ENCODE measurements around the gene GNAQ. TPM values are rescaled to one million over a fixed set of nuclear protein-coding genes. Genes with fewer than 3 reads are reported as not detected.

The GNAQ gene
- total and polyA plus RNA-seq, 2 experiments from 2014 or later, result 21.1 to 43.1 TPM

DNA sequence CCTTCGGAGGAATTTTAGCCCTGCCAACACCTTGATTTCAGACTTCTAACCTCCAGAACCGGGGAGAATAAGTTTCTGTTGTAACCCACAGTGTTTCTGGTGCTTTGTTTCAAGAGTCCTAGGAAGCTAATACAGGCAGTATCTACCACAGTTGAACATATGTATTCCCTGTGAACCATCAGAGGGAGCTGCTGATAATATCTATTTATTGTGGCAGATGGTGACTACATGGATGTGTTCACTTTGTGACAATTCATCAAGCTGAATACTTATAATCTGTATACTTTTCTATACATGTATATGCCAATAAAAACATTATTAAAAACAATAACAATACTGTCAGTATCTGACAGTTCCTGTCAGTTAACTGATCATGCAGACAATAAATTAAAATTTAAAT lies 246.3 kb downstream of the GNAQ start:
- peaks cover 17% of the 10 kb centered on the region for H3K4me1 Mint-ChIP-seq
- Histone ChIP-seq H3K79me2 (replicated peaks; ENCODE audit: insufficient read depth) (no peaks in the 10 kb centered on the region), H2AFZ (no peak overlapping the region), H4K20me1 (replicated peaks; ENCODE audit: insufficient read depth) (no peaks in the 10 kb centered on the region), H3K36me3 (ENCODE audit: insufficient read depth) (no peaks in the 10 kb centered on the region), H3F3A (replicated peaks; ENCODE audit: low read depth) (no peaks in the 10 kb centered on the region), H3K4me2 (no peak overlapping the region), H3K4me1 (ENCODE audit: insufficient read depth) (peaks cover 8% of the 10 kb centered on the region; the same call in 1 of the 2 replicates), H3K27ac (ENCODE audit: low read depth) (no peak overlapping the region), H3K9me2 (ENCODE audit: insufficient read depth) (no peaks in the 10 kb centered on the region), H3K4me3 (no peak overlapping the region), H3K27me3 (ENCODE audit: insufficient read depth) (no peaks in the 10 kb centered on the region)
- ATAC-seq (no peak), DNase-seq (ENCODE audit: low spot score) (no peak)
- H3K27me3 Mint-ChIP-seq (ENCODE audit: insufficient read depth, low read depth, poor library complexity), result peaks cover 1% of the 10 kb centered on the region
- no peaks in the 10 kb centered on the region for H3K36me3 Mint-ChIP-seq (ENCODE audit: low read depth)
- TF ChIP-seq STAT1 (IDR thresholded peaks at IDR 0.05; ENCODE audit: unreplicated experiment), result no peak
- TF ChIP-seq, protein P1, sequence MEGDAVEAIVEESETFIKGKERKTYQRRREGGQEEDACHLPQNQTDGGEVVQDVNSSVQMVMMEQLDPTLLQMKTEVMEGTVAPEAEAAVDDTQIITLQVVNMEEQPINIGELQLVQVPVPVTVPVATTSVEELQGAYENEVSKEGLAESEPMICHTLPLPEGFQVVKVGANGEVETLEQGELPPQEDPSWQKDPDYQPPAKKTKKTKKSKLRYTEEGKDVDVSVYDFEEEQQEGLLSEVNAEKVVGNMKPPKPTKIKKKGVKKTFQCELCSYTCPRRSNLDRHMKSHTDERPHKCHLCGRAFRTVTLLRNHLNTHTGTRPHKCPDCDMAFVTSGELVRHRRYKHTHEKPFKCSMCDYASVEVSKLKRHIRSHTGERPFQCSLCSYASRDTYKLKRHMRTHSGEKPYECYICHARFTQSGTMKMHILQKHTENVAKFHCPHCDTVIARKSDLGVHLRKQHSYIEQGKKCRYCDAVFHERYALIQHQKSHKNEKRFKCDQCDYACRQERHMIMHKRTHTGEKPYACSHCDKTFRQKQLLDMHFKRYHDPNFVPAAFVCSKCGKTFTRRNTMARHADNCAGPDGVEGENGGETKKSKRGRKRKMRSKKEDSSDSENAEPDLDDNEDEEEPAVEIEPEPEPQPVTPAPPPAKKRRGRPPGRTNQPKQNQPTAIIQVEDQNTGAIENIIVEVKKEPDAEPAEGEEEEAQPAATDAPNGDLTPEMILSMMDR (conservative IDR thresholded peaks at IDR 0.05; ENCODE audit: low read depth in 2 of 2), result no peak
- TF ChIP-seq ZNF331 (CRISPR knock-in tag; IDR thresholded peaks at IDR 0.05; ENCODE audit: low read depth), result no peak
- no peak for TF ChIP-seq CREB1 (CRISPR knock-in tag; IDR thresholded peaks at IDR 0.05; ENCODE audit: low read depth)
- TF ChIP-seq EZH2phosphoT487 (IDR thresholded peaks at IDR 0.05; ENCODE audit: unreplicated experiment), result no peak
- no peak for TF ChIP-seq EZH2 (IDR thresholded peaks at IDR 0.05; ENCODE audit: low read depth, unreplicated experiment)
- TF ChIP-seq ZNF462 (CRISPR knock-in tag; IDR thresholded peaks at IDR 0.05), result no peak
- TF ChIP-seq ZNF114 (CRISPR knock-in tag; IDR thresholded peaks at IDR 0.05), result no peak
- no peak for TF ChIP-seq JUNB (IDR thresholded peaks at IDR 0.05; ENCODE audit: unreplicated experiment)
- no peak for TF ChIP-seq NANOG (IDR thresholded peaks at IDR 0.05; ENCODE audit: borderline replicate concordance)
- TF ChIP-seq, protein P2, sequence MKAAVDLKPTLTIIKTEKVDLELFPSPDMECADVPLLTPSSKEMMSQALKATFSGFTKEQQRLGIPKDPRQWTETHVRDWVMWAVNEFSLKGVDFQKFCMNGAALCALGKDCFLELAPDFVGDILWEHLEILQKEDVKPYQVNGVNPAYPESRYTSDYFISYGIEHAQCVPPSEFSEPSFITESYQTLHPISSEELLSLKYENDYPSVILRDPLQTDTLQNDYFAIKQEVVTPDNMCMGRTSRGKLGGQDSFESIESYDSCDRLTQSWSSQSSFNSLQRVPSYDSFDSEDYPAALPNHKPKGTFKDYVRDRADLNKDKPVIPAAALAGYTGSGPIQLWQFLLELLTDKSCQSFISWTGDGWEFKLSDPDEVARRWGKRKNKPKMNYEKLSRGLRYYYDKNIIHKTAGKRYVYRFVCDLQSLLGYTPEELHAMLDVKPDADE (IDR thresholded peaks at IDR 0.05), result no peak
- TF ChIP-seq REST (IDR thresholded peaks at IDR 0.05; ENCODE audit: unreplicated experiment), result no peak
- TF ChIP-seq POLR2AphosphoS5 (IDR thresholded peaks at IDR 0.05; ENCODE audit: low read depth), result no peak
- no peaks in the 10 kb centered on the region for H3K9me3 Mint-ChIP-seq
- no peak overlapping the region for H3K4me3 Mint-ChIP-seq
- H3K27ac Mint-ChIP-seq, result no peak overlapping the region
